Activated gamma-delta T cell treated with anti-CD3 and anti-CD28 coated beads, Interleukin-2, amount 50 U/mL, for 16 hours (primary cell): ENCODE measurements around the gene PRR14L.
"Not testable (repeated sequence)": the region's sequence is repeated elsewhere in the genome, so short reads cannot be mapped to it uniquely, and the experiment has no call there.

Experiments
- DNase-seq: peaks from one replicate; pipeline ENCODE4 v3.0.0-alpha.2; 2020; ENCODE audit warnings: low read depth

The PRR14L gene

GRCh38 chr22:31749636-31750364 is at the start of gene PRR14L:
Gene PRR14L, minus strand, starts transcription at chr22:31750132. Its CDS starts 11,272 bp downstream, at chr22:31738860.
- peak; percentile 99 for DNase-seq

- DNase-seq = not testable (repeated sequence)
Observed at GRCh38 chr22:31799358-31799757, 49.4 kb upstream of the PRR14L start.

- no peak for DNase-seq
Observed at GRCh38 chr22:31790240-31790639, 40.3 kb upstream of the PRR14L start.

- no peak for DNase-seq
Observed at GRCh38 chr22:31789803-31790202, 39.9 kb upstream of the PRR14L start.

GRCh38 chr22:31776231-31776630 is 26.3 kb upstream of the PRR14L start:
- DNase-seq = no peak

GRCh38 chr22:31773416-31773815 is 23.5 kb upstream of the PRR14L start:
- no peak for DNase-seq

GRCh38 chr22:31768422-31769059 is 18.6 kb upstream of the PRR14L start:
- no peak for DNase-seq

GRCh38 chr22:31764785-31765184 is 14.9 kb upstream of the PRR14L start:
- DNase-seq = no peak

GRCh38 chr22:31758860-31759259 is 8.9 kb upstream of the PRR14L start:
- DNase-seq = not testable (repeated sequence)

- no peak for DNase-seq
Observed at GRCh38 chr22:31757265-31757664, 7.3 kb upstream of the PRR14L start.

- no peak for DNase-seq
Observed at GRCh38 chr22:31754813-31755212, 4.9 kb upstream of the PRR14L start.

GRCh38 chr22:31753634-31754501 is 3.9 kb upstream of the PRR14L start, which contains the start of gene DEPDC5:
Gene DEPDC5, plus strand, starts transcription at chr22:31754019. Its CDS starts 903 bp downstream, at chr22:31754922.
- peak; percentile 95 for DNase-seq

- DNase-seq = no peak
Observed at GRCh38 chr22:31753005-31753633, 3.2 kb upstream of the PRR14L start.

GRCh38 chr22:31752096-31752847 is 2.3 kb upstream of the PRR14L start:
- DNase-seq = no peak

- no peak for DNase-seq
Observed at GRCh38 chr22:31750365-31751284, 693 bp upstream of the PRR14L start.

- DNase-seq = no peak
Observed at GRCh38 chr22:31748490-31748889, 1.4 kb downstream of the PRR14L start.

GRCh38 chr22:31747441-31747840 is 2.5 kb downstream of the PRR14L start:
- no peak for DNase-seq

- no peak for DNase-seq
Observed at GRCh38 chr22:31743871-31744270, 6.1 kb downstream of the PRR14L start.

GRCh38 chr22:31742682-31743081 is 7.2 kb downstream of the PRR14L start:
- DNase-seq = no peak

GRCh38 chr22:31742115-31742514 is 7.8 kb downstream of the PRR14L start:
- no peak for DNase-seq
